ENCODE data around the gene USO1. TPM values are rescaled to one million over a fixed set of nuclear protein-coding genes. Genes with fewer than 3 reads are reported as not detected.

The USO1 gene
- total and polyA plus RNA-seq, 2 of the 13 experiments (the other 11 are each of a cell fraction or from before 2014, with no cell fraction given) = 52.2 to 87.7 TPM

DNA sequence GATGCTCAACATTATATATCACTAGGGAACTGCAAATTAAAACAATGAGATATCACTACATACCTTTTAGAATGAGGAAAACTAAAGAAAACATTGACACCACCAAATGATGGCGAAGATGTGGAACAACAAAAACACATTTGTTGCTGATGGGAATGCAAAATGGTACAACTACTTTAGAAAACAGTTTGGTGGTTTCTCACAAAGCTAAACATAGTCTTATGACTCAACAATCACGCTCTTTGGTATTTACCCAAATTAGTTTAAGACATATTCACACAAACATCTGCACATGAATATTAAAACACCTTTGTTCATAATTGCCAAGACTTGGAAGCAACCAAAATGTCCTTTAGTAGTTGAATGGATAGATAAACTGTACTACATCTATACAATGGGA is 53.2 kb downstream of the USO1 start (continued):
- TF ChIP-seq ZNF788 (CRISPR knock-in tag; IDR thresholded peaks at IDR 0.05; ENCODE audit: borderline replicate concordance) = no peak
- no peak for TF ChIP-seq ZNF12 (CRISPR knock-in tag; IDR thresholded peaks at IDR 0.05)
- no peak for TF ChIP-seq ZNF724P (CRISPR knock-in tag; IDR thresholded peaks at IDR 0.05; ENCODE audit: borderline replicate concordance)
- TF ChIP-seq, protein P1, sequence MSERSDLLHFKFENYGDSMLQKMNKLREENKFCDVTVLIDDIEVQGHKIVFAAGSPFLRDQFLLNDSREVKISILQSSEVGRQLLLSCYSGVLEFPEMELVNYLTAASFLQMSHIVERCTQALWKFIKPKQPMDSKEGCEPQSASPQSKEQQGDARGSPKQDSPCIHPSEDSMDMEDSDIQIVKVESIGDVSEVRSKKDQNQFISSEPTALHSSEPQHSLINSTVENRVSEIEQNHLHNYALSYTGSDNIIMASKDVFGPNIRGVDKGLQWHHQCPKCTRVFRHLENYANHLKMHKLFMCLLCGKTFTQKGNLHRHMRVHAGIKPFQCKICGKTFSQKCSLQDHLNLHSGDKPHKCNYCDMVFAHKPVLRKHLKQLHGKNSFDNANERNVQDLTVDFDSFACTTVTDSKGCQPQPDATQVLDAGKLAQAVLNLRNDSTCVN (CRISPR knock-in tag; IDR thresholded peaks at IDR 0.05; ENCODE audit: borderline replicate concordance) = no peak
- no peak for TF ChIP-seq ZNF124 (CRISPR knock-in tag; IDR thresholded peaks at IDR 0.05)
- no peak for TF ChIP-seq SP1 (IDR thresholded peaks at IDR 0.05)
- TF ChIP-seq SP1 (CRISPR knock-in tag; IDR thresholded peaks at IDR 0.05) = no peak

DNA sequence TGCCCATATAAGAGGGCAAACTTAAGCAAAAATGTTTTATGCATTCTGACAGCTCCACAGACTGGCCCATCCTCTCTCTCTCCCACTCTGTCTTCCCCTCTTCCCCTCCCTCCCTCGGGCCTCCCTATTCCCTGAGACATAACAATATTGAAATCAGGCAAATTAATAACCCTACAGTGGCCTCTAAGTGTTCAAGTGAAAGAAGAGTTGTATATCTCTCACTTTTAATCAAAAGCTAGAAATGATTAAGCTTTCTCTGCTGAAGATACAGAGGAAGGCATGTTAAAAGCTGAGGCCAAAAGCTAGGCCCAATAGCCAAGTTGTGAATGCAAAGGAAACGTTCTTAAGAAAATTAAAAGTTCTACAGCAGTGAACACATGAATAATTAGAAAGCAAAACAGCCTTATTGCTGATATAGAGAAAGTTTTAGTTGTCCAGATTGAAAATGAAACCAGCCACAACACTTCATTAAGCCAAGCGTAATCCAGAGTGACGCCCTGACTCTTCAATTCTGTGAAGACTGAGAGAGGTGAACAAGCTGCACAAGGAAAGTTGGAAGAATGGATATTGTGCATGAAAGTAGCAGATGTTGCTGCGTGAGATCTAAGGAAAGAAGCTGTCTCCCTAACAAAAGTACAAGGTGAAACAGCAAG is 54.9 kb downstream of the USO1 start:
- Histone ChIP-seq H3K79me2 (ENCODE audit: insufficient read depth, low read length) (no peaks in the 10 kb centered on the region), H2AFZ (ENCODE audit: low read length) (no peak overlapping the region), H3K4me3 (replicated peaks in 1 of 3; ENCODE audit: insufficient read depth in 1 of 3, low read depth in 2 of 3, low read length in 3 of 3) (no peak overlapping the region), H3K9me3 (ENCODE audit: low read length) (no peaks in the 10 kb centered on the region), H3K4me2 (ENCODE audit: low read depth, low read length) (no peak overlapping the region), H3K27ac (ENCODE audit: extremely low read length, insufficient read depth, low read length) (no peak overlapping the region), H4K20me1 (ENCODE audit: insufficient read depth, low read length) (no peaks in the 10 kb centered on the region), H3K4me1 (ENCODE audit: insufficient read depth, low read length) (no peaks in the 10 kb centered on the region), H3K27me3 (ENCODE audit: control insufficient read depth in 1 of 2, insufficient read depth in 2 of 2, low read length in 2 of 2) (no peaks in the 10 kb centered on the region), H3K36me3 (replicated peaks in 1 of 2; ENCODE audit: control insufficient read depth in 1 of 2, insufficient read depth in 2 of 2, low read length in 2 of 2) (peaks cover 8 to 75% of the 10 kb centered on the region in 2 experiments), H3K9ac (ENCODE audit: insufficient read depth, low read depth, low read length) (no peak overlapping the region)
- ChIA-PET POLR2A (no interaction called here), CTCF (ENCODE audit: low intra/inter-chr PET ratio, low total read pairs) (no interaction called here)
- WGBS (ENCODE audit: low lambda C conversion rate) = 94% methylated on average over 5 of the region's 5 CpGs
- DNase-seq (ENCODE audit: low spot score) (no peak), ATAC-seq (no peak), FAIRE-seq (no peak)
- in situ Hi-C loops (cut with HindIII; ENCODE audit: extremely low pct_ligation_motif_present, low pct_unique_long_range_greater_than_20kb) (no loop called here), intact Hi-C loops (cut with micrococcal nuclease; ENCODE audit: unreplicated experiment) (no loop called here)
- BruUV-seq (replicated peaks) = no TSS peak
- TF ChIP-seq TBP (CRISPR knock-in tag; IDR thresholded peaks at IDR 0.05) (no peak), SP4 (CRISPR knock-in tag; IDR thresholded peaks at IDR 0.05) (no peak), SAP130 (CRISPR knock-in tag; IDR thresholded peaks at IDR 0.05; ENCODE audit: low read depth) (no peak), RAD21 (CRISPR knock-in tag; IDR thresholded peaks at IDR 0.05) (no peak), ZFP36 (IDR thresholded peaks at IDR 0.05; ENCODE audit: borderline replicate concordance, low read depth, low read length, partially characterized antibody) (no peak), ZNF12 (CRISPR knock-in tag; IDR thresholded peaks at IDR 0.05) (no peak), DPF2 (CRISPR knock-in tag; IDR thresholded peaks at IDR 0.05; ENCODE audit: borderline replicate concordance, low read depth) (no peak), ZNF274 (CRISPR knock-in tag; IDR thresholded peaks at IDR 0.05) (no peak)
- TF ChIP-seq, protein P2, sequence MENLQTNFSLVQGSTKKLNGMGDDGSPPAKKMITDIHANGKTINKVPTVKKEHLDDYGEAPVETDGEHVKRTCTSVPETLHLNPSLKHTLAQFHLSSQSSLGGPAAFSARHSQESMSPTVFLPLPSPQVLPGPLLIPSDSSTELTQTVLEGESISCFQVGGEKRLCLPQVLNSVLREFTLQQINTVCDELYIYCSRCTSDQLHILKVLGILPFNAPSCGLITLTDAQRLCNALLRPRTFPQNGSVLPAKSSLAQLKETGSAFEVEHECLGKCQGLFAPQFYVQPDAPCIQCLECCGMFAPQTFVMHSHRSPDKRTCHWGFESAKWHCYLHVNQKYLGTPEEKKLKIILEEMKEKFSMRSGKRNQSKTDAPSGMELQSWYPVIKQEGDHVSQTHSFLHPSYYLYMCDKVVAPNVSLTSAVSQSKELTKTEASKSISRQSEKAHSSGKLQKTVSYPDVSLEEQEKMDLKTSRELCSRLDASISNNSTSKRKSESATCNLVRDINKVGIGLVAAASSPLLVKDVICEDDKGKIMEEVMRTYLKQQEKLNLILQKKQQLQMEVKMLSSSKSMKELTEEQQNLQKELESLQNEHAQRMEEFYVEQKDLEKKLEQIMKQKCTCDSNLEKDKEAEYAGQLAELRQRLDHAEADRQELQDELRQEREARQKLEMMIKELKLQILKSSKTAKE (CRISPR knock-in tag; IDR thresholded peaks at IDR 0.05; ENCODE audit: borderline replicate concordance) = no peak
- TF ChIP-seq, protein P3, sequence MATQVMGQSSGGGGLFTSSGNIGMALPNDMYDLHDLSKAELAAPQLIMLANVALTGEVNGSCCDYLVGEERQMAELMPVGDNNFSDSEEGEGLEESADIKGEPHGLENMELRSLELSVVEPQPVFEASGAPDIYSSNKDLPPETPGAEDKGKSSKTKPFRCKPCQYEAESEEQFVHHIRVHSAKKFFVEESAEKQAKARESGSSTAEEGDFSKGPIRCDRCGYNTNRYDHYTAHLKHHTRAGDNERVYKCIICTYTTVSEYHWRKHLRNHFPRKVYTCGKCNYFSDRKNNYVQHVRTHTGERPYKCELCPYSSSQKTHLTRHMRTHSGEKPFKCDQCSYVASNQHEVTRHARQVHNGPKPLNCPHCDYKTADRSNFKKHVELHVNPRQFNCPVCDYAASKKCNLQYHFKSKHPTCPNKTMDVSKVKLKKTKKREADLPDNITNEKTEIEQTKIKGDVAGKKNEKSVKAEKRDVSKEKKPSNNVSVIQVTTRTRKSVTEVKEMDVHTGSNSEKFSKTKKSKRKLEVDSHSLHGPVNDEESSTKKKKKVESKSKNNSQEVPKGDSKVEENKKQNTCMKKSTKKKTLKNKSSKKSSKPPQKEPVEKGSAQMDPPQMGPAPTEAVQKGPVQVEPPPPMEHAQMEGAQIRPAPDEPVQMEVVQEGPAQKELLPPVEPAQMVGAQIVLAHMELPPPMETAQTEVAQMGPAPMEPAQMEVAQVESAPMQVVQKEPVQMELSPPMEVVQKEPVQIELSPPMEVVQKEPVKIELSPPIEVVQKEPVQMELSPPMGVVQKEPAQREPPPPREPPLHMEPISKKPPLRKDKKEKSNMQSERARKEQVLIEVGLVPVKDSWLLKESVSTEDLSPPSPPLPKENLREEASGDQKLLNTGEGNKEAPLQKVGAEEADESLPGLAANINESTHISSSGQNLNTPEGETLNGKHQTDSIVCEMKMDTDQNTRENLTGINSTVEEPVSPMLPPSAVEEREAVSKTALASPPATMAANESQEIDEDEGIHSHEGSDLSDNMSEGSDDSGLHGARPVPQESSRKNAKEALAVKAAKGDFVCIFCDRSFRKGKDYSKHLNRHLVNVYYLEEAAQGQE (IDR thresholded peaks at IDR 0.05; ENCODE audit: borderline replicate concordance in 1 of 2, low read depth in 1 of 2, low read length in 2 of 2) = no peak
